Measurements from ENCODE around the gene ZNF219. TPM values are rescaled to one million over a fixed set of nuclear protein-coding genes. Genes with fewer than 3 reads are reported as not detected.
A peak's percentile ranks its signal among the peaks of the same experiment; 100 is the strongest.

The ZNF219 gene
- total and polyA plus RNA-seq, 2 of the 13 experiments (the other 11 are each of a cell fraction or from before 2014, with no cell fraction given), result 34.5 to 36.6 TPM

GRCh38 chr14:21054123-21054767 is 44.2 kb downstream of the ZNF219 start (continued):
- no peak for TF ChIP-seq ZNF703 (CRISPR knock-in tag; IDR thresholded peaks at IDR 0.05; ENCODE audit: borderline replicate concordance)
- peak; percentile 71 for TF ChIP-seq NR2F6 (IDR thresholded peaks at IDR 0.05)
- peak; percentile 61 for TF ChIP-seq NR2F6 (CRISPR knock-in tag; IDR thresholded peaks at IDR 0.05)
- TF ChIP-seq HIVEP1 (CRISPR knock-in tag; IDR thresholded peaks at IDR 0.05), result no peak
- no peak for TF ChIP-seq ZBTB7B (CRISPR knock-in tag; IDR thresholded peaks at IDR 0.05)
- peak; percentile 93 for TF ChIP-seq FOXK1 (CRISPR knock-in tag; IDR thresholded peaks at IDR 0.05; ENCODE audit: borderline replicate concordance, low read depth)
- TF ChIP-seq GLMP (CRISPR knock-in tag; IDR thresholded peaks at IDR 0.05; ENCODE audit: borderline replicate concordance), result no peak
- TF ChIP-seq, protein P1, sequence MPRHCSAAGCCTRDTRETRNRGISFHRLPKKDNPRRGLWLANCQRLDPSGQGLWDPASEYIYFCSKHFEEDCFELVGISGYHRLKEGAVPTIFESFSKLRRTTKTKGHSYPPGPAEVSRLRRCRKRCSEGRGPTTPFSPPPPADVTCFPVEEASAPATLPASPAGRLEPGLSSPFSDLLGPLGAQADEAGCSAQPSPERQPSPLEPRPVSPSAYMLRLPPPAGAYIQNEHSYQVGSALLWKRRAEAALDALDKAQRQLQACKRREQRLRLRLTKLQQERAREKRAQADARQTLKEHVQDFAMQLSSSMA (CRISPR knock-in tag; IDR thresholded peaks at IDR 0.05), result no peak
- TF ChIP-seq PLRG1 (conservative IDR thresholded peaks at IDR 0.05), result no peak
- TF ChIP-seq CENPX (CRISPR knock-in tag; IDR thresholded peaks at IDR 0.05), result no peak
- TF ChIP-seq SIX4 (CRISPR knock-in tag; IDR thresholded peaks at IDR 0.05), result peak; percentile 55
- no peak for TF ChIP-seq TERF1 (CRISPR knock-in tag; IDR thresholded peaks at IDR 0.05)
- TF ChIP-seq HNRNPLL (IDR thresholded peaks at IDR 0.05; ENCODE audit: low read depth, low read length, poor library complexity, severe bottlenecking), result no peak
- TF ChIP-seq ZNF761 (CRISPR knock-in tag; conservative IDR thresholded peaks at IDR 0.05), result peak; percentile 62; the same call in 1 of the 2 replicates
- TF ChIP-seq, protein P2, sequence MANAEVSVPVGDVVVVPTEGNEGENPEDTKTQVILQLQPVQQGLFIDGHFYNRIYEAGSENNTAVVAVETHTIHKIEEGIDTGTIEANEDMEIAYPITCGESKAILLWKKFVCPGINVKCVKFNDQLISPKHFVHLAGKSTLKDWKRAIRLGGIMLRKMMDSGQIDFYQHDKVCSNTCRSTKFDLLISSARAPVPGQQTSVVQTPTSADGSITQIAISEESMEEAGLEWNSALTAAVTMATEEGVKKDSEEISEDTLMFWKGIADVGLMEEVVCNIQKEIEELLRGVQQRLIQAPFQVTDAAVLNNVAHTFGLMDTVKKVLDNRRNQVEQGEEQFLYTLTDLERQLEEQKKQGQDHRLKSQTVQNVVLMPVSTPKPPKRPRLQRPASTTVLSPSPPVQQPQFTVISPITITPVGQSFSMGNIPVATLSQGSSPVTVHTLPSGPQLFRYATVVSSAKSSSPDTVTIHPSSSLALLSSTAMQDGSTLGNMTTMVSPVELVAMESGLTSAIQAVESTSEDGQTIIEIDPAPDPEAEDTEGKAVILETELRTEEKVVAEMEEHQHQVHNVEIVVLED (CRISPR knock-in tag; IDR thresholded peaks at IDR 0.05; ENCODE audit: borderline replicate concordance), result no peak; the same call in 1 of the 2 replicates
- TF ChIP-seq MTA3 (CRISPR knock-in tag; IDR thresholded peaks at IDR 0.05), result no peak
- no peak for TF ChIP-seq TAF15 (IDR thresholded peaks at IDR 0.05; ENCODE audit: low read depth, low read length, poor library complexity, severe bottlenecking)
- no peak for TF ChIP-seq ZNF24 (IDR thresholded peaks at IDR 0.05)
- no peak; the same call in 1 of the 2 replicates for TF ChIP-seq KAT7 (CRISPR knock-in tag; IDR thresholded peaks at IDR 0.05; ENCODE audit: borderline replicate concordance)
- peak; percentile 86 for TF ChIP-seq SP5 (CRISPR knock-in tag; IDR thresholded peaks at IDR 0.05; ENCODE audit: borderline replicate concordance, low read depth)
- TF ChIP-seq ZNF121 (CRISPR knock-in tag; IDR thresholded peaks at IDR 0.05), result no peak
- peak; percentile 93 for TF ChIP-seq ZNF503 (CRISPR knock-in tag; IDR thresholded peaks at IDR 0.05)
- TF ChIP-seq NCOA5 (CRISPR knock-in tag; IDR thresholded peaks at IDR 0.05), result no peak
- no peak for TF ChIP-seq THAP8 (CRISPR knock-in tag; IDR thresholded peaks at IDR 0.05; ENCODE audit: borderline replicate concordance)

Data from HepG2 (cell line).